Measurements from ENCODE around the gene GRIK5.

The GRIK5 gene

DNA sequence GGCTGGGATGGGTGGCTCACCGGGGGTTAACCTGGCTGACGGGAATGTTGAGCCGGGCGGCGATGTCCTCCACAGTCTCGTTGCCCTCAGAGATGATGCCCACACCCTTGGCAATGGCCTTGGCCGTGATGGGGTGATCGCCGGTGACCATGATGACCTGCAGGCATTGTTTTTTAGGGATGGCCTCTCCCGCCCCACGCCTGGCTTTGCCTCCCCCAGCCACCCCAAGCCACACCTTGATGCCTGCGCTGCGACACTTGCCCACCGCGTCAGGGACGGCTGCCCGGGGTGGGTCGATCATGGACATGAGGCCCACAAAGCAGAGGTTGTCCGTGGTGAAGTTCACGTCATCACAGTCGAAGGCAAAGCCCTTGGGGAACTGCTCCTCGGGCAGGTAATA is 92.1 kb downstream of the GRIK5 start:
- TF ChIP-seq, protein P1, sequence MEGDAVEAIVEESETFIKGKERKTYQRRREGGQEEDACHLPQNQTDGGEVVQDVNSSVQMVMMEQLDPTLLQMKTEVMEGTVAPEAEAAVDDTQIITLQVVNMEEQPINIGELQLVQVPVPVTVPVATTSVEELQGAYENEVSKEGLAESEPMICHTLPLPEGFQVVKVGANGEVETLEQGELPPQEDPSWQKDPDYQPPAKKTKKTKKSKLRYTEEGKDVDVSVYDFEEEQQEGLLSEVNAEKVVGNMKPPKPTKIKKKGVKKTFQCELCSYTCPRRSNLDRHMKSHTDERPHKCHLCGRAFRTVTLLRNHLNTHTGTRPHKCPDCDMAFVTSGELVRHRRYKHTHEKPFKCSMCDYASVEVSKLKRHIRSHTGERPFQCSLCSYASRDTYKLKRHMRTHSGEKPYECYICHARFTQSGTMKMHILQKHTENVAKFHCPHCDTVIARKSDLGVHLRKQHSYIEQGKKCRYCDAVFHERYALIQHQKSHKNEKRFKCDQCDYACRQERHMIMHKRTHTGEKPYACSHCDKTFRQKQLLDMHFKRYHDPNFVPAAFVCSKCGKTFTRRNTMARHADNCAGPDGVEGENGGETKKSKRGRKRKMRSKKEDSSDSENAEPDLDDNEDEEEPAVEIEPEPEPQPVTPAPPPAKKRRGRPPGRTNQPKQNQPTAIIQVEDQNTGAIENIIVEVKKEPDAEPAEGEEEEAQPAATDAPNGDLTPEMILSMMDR (IDR thresholded peaks at IDR 0.05; ENCODE audit: poor library complexity, severe bottlenecking), result no peak
- ATAC-seq (ENCODE audit: low read depth), result no peak
- no peak for DNase-seq (ENCODE audit: low spot score)
- Histone ChIP-seq H3K4me1 (ENCODE audit: insufficient read depth, poor library complexity, severe bottlenecking) (no peaks in the 10 kb centered on the region), H3K4me3 (ENCODE audit: severe bottlenecking) (no peak overlapping the region), H3K27ac (ENCODE audit: poor library complexity, severe bottlenecking) (no peak overlapping the region), H3K9me3 (ENCODE audit: severe bottlenecking) (no peaks in the 10 kb centered on the region), H3K27me3 (ENCODE audit: insufficient read depth, poor library complexity, severe bottlenecking) (no peaks in the 10 kb centered on the region), H3K36me3 (ENCODE audit: low read depth) (no peaks in the 10 kb centered on the region)

DNA sequence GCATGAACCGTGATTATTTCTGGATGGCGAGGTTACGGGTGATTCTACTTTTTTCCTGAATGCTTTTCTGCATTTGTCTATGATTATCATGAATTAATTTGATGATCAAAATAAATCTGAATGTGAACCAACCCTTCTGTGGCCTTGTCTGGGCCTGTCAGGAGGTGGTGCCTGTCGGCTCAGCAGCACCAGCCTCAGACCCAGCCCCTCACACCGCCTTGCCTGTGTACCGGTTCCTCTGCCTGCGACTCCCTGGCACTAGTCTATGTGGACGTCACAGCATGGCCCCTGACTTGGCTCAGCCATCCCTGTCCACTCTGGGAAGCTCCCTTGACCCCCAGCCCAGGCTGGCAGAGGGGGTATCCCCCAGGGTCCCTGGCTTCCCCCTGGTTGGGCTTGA is 95.4 kb downstream of the GRIK5 start:
- Histone ChIP-seq H3K9me3 (ENCODE audit: severe bottlenecking) (no peaks in the 10 kb centered on the region), H3K4me1 (ENCODE audit: insufficient read depth, poor library complexity, severe bottlenecking) (no peaks in the 10 kb centered on the region), H3K36me3 (ENCODE audit: low read depth) (no peaks in the 10 kb centered on the region), H3K4me3 (ENCODE audit: severe bottlenecking) (no peak overlapping the region), H3K27ac (ENCODE audit: poor library complexity, severe bottlenecking) (no peak overlapping the region), H3K27me3 (ENCODE audit: insufficient read depth, poor library complexity, severe bottlenecking) (no peaks in the 10 kb centered on the region)
- TF ChIP-seq, protein P1 (IDR thresholded peaks at IDR 0.05; ENCODE audit: poor library complexity, severe bottlenecking), result no peak
- ATAC-seq (ENCODE audit: low read depth), result no peak
- DNase-seq (ENCODE audit: low spot score), result no peak

GRCh38 chr19:41971363-41971762 is 98.6 kb downstream of the GRIK5 start:
- Histone ChIP-seq H3K4me3 (ENCODE audit: severe bottlenecking) (no peak overlapping the region), H3K4me1 (ENCODE audit: insufficient read depth, poor library complexity, severe bottlenecking) (no peaks in the 10 kb centered on the region), H3K27ac (ENCODE audit: poor library complexity, severe bottlenecking) (no peak overlapping the region), H3K27me3 (ENCODE audit: insufficient read depth, poor library complexity, severe bottlenecking) (no peaks in the 10 kb centered on the region), H3K36me3 (ENCODE audit: low read depth) (no peaks in the 10 kb centered on the region), H3K9me3 (ENCODE audit: severe bottlenecking) (no peaks in the 10 kb centered on the region)
- TF ChIP-seq, protein P1 (IDR thresholded peaks at IDR 0.05; ENCODE audit: poor library complexity, severe bottlenecking), result no peak
- DNase-seq (ENCODE audit: low spot score), result no peak
- ATAC-seq (ENCODE audit: low read depth), result no peak

DNA sequence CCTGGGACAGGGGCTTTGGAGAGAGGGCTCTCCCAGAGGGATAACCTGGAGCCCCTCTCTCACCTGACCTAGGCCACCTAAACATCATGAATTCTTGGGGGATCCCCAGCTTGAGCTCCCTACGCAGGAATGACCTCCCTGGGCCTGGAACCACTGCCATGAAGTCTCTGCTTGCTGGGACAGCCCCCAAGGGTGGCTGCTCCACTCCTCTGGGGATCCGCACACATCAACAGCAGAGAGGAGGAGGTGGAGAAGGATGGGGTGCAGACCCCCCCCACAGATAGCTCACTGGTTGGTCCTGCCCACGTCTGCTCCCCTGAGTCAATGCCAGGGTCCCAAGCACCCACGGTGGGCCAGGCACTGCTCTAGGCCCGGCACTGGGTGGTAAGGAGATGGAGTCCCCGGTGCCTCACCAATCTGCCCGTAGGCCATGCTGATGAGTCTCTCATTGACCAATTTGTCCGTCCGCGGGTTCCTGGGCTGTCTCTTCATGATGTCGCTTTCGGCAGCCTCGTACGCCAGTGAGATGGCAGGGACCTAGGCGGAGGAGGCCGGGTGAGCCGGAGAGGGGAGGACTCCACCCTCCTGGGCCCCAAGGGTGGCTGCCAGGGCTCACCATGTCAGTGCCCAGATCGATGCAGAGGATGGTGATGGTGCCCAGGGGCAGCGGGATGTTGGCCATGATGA is 100.1 kb downstream of the GRIK5 start:
- H3K9me3 ChIP-seq (ENCODE audit: severe bottlenecking), result no peaks in the 10 kb centered on the region
- H3K4me1 ChIP-seq (ENCODE audit: insufficient read depth, poor library complexity, severe bottlenecking), result no peaks in the 10 kb centered on the region
- DNase-seq (ENCODE audit: low spot score) (no peak), ATAC-seq (ENCODE audit: low read depth) (no peak)
- H3K36me3 ChIP-seq (ENCODE audit: low read depth), result no peaks in the 10 kb centered on the region
- H3K4me3 ChIP-seq (ENCODE audit: severe bottlenecking), result no peak overlapping the region
- H3K27ac ChIP-seq (ENCODE audit: poor library complexity, severe bottlenecking), result no peak overlapping the region
- TF ChIP-seq, protein P1 (IDR thresholded peaks at IDR 0.05; ENCODE audit: poor library complexity, severe bottlenecking), result no peak
- H3K27me3 ChIP-seq (ENCODE audit: insufficient read depth, poor library complexity, severe bottlenecking), result no peaks in the 10 kb centered on the region
